Urinary bladder (tissue), 4 donors: ENCODE results near the gene MPPED2. TPM values are rescaled to one million over a fixed set of nuclear protein-coding genes. Genes with fewer than 3 reads are reported as not detected.
"Not testable (repeated sequence)": the region's sequence is repeated elsewhere in the genome, so short reads cannot be mapped to it uniquely, and the experiment has no call there.

Source experiments
- DNase-seq: peaks from one replicate; pipeline ENCODE4 v3.0.0-alpha.2; 2015; ENCODE audit errors: extremely low spot score
- H3K27ac ChIP-seq: one replicate; pipeline ENCODE4 v1.5.1; 2013; ENCODE audit warnings: low read depth, mild to moderate bottlenecking, moderate library complexity
- H3K36me3 ChIP-seq: one replicate; pipeline ENCODE4 v1.6.1; 2013; ENCODE audit warnings: mild to moderate bottlenecking, moderate library complexity; ENCODE audit not compliant: insufficient read depth
- H3K4me1 ChIP-seq: one replicate; pipeline ENCODE4 v1.6.1; 2013; ENCODE audit warnings: mild to moderate bottlenecking, moderate library complexity; ENCODE audit not compliant: insufficient read depth
- H3K4me3 ChIP-seq: one replicate; pipeline ENCODE4 v1.5.1; 2013; ENCODE audit warnings: low read depth, low read length
- WGBS: extraction: QIAGEN DNeasy Blood & Tissue Kit; methylation state at CpG from one replicate; pipeline ENCODE4 v1.1.7; 2013; 5-methylcytosine and 5-hydroxymethylcytosine counted together
- polyA plus RNA-seq: library from polyadenylated mRNA; stranded (reverse); fragments of 200-250 nt; gene quantifications from one replicate; pipeline ENCODE4 v1.2.3, GENCODE V29; 2013
- total RNA-seq: library from RNA; depleted of rRNA; stranded (reverse); fragments of >200 nt; gene quantifications from one replicate; pipeline ENCODE4 v1.2.3, GENCODE V29; 2014
- donor health status: healthy with polysubstance abuse.
- donor health status: healthy.

The MPPED2 gene
- total and polyA plus RNA-seq, 2 donors: 3.0 to 25.7 TPM

DNA sequence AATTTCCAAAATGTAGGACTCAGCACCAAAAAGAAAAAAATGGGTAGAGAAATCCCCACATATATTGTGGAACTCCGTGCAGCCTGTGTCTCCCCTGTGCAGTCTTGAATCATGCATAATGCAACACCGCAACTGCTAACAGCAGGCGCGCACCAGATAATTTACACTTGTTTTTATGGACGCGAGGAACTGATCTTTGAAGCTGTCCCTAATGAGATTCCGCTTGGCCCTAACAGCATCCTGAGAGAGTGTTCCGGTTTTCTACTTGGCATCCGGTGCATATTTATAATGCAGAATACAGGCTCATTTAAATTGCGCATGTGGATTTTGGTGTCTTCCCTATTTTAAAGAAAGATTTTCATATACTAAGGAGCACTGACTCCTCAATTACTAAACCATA, 21.1 kb downstream of the MPPED2 start:
- Histone ChIP-seq H3K27ac (no peak overlapping the region), H3K36me3 (no peaks in the 10 kb centered on the region), H3K4me1 (no peaks in the 10 kb centered on the region), H3K4me3 (no peak overlapping the region)
- WGBS: 65% methylated on average over 10 of the region's 10 CpGs
- no peak for DNase-seq

DNA sequence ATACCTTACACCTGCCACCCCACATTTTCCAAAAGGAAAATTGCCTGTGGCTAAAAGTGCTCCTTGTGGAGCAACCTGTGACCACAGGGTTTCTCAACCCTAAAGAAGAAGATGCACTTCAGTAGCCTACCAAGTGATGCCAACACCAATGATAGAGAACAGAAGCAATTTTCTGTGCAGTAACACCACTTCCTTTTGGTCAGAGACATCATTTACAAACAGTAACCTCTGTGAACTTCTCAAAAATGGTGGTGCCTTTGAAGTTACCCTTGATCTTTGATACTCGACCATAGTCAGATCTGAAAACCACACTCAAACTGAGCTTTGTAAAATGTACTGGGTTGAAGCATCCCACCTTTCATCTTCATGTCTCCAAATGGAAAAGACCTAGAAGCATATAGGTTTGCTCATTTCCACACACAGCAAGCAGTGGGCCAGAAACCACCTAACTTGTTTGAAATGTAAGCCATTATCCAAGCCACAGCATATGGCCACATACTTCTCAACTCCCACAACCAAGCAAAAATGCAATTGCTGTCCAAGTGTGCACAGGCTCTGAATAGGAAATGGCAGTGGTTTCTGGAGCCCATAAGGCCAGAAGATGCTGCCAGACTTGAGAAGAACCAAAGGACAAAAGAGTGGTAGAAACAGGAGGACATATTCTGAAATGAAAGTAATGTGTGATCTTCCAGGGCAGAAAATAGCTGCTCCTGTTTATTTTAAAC, 24.3 kb downstream of the MPPED2 start:
- H3K27ac ChIP-seq: no peak overlapping the region
- H3K36me3 ChIP-seq: no peaks in the 10 kb centered on the region
- DNase-seq: no peak
- no peak overlapping the region for H3K4me3 ChIP-seq
- H3K4me1 ChIP-seq: no peaks in the 10 kb centered on the region
- 77% methylated on average over 1 of the region's 1 CpG for WGBS

DNA sequence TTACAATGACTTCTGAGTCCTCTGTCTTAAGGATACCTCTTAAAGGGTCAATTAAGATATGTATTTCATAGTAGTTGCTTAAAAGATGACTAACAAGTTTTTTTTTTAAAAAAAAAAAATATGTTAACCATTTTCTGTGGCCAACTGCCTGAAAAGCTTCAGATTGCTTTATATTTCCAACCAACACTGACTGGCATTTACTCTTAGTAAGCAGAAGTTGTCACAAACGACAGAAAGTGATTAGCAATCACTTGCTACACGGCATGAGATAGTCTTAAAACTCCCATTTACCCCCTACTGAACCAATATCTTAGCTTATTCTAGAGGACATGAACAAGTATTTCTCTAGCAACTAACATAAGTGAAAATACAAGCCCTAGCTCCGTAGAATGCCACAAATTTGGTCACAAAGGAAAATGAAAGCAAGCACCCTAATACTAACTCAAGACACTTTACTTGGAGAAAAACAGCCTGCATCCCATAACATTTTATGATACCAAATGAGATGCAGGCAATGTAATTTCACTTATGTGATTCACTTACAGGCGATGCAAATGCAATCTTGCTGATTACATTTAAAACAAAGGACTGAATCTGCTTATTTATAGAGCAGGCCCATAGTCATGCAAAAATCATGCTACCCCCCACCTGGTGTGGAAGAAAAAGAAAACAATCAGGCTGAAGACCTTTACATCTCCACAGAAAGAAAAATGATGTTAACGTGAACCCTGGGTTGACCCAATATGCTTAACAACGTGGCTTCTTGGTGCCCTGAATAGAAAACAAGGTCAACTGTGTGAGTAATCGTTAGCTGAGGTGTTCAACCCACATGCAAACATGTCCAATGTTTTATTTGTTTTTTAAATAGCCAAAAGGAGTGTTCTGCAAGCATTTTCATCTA, 25.7 kb downstream of the MPPED2 start:
- H3K4me1 ChIP-seq: no peaks in the 10 kb centered on the region
- H3K36me3 ChIP-seq: no peaks in the 10 kb centered on the region
- WGBS: 58% methylated on average over 7 of the region's 7 CpGs
- no peak overlapping the region for H3K27ac ChIP-seq
- no peak overlapping the region for H3K4me3 ChIP-seq
- DNase-seq: no peak

DNA sequence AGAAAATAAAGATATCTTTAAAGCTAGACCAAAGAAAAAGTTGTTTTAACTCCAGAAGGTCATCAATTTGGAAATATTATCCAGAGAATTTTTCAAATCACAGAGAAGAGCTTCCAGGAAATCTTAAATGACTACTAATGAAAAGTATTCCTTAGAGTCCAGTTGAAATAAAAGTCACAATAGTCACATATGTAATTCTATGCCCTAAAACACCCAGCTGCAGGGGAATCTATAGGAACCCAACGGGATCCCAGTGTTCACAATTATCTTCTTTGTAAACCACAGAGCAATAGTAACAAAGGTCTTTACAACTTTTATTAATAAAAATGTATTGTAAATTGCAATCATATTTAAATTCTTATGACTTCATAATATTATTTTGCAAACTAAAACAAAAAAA, 27.1 kb downstream of the MPPED2 start:
- 92% methylated on average over 1 of the region's 1 CpG for WGBS
- no peaks in the 10 kb centered on the region for H3K36me3 ChIP-seq
- H3K4me1 ChIP-seq: no peaks in the 10 kb centered on the region
- H3K27ac ChIP-seq: no peak overlapping the region
- H3K4me3 ChIP-seq: no peak overlapping the region
- no peak for DNase-seq

DNA sequence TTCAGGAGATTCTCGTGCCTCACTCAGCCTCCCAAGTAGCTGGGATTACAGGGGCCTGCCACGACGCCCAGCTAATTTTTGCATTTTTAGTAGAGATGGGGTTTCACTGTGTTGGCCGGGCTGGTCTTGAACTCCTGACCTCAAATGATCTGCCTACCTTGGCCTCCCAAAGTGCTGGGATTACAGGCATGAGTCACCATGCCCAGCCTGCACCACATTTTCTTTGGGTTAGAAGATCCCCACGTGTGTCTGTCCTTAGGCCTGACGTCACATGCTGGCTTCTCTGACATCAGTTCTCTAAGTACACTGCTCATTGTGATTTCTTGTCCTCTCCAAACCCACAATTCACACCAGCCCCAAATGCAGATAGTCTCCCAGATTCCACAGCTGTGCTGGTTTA, 31.6 kb downstream of the MPPED2 start:
- not testable (repeated sequence) for H3K27ac ChIP-seq, H3K4me1 ChIP-seq, DNase-seq, H3K4me3 ChIP-seq, H3K36me3 ChIP-seq
- WGBS: 84% methylated on average over 6 of the region's 6 CpGs

DNA sequence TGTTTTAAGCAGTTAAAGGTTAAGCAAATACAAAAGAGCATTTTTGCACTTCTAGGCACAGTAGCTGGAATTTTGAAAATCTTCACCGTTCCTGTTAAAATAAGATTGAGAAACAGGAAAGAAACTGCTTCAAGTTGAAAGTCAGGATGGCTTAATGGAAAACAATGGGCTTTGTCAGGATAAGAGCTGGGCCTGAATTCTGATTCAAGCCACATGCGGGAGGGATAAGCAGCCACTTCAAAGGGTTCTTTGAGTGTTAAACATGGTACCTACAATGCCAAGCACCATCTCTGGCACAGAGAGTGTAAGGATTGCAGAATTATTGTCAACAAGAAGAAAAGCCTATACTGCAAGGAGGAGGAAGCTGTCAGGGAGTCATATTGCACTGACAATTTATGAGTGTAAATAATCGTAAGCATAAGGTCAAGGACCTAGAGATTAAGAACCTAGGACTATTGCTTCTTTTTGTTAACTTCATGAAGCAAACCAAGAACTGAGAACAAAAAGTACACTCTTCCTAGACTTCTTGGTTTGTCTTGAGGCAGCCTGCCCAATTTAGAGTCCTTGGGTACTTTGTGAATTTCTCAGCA, 32.5 kb downstream of the MPPED2 start:
- no peak overlapping the region for H3K4me3 ChIP-seq
- H3K36me3 ChIP-seq: no peaks in the 10 kb centered on the region
- no peaks in the 10 kb centered on the region for H3K4me1 ChIP-seq
- 50% methylated on average over 3 of the region's 3 CpGs for WGBS
- DNase-seq: no peak
- H3K27ac ChIP-seq: no peak overlapping the region

DNA sequence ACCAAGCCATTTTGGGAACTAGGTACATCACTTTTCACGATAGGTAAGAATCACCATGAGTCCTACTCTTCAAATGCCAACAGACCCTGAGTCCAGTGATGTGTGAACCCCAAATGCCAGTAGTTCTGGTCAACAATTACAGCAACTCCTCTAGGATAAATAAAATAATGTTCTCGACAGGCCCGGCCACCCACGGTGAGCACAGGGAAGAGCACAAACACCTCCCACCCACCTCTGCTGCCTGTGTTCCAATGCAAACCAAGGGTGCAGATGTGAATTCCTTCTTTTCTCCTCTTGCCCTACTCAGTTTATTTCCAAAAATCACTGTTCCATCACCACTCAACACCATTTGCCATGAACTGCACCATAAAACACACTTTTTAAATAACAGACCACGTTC, 33.3 kb downstream of the MPPED2 start:
- Histone ChIP-seq H3K4me3 (no peak overlapping the region), H3K27ac (no peak overlapping the region), H3K4me1 (no peaks in the 10 kb centered on the region), H3K36me3 (no peaks in the 10 kb centered on the region)
- DNase-seq: no peak
- WGBS: 83% methylated on average over 5 of the region's 5 CpGs

DNA sequence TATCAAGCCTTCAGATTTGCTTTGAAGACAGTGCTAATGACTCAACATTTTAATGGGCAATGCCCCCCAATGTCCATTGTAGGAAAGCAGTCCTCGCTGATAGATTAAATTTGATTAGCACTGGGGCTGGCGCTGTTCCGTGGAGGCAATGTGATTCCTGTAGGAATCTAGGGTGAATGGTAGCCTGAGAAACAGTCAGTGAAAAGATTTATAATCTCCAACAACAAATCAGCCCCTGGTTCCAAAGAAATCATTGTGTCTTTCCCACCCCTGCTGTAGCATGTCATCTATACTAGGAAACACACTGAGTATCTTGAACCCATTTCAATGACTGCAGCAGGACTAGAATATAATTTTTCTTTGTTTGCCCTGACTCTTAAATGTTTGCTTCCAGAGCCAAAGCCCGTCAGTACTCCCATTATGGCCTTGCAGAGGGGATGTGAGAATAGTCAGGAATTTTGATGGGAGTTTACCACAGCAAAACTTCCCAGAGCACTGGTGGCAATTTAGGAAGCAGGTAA, 36.1 kb downstream of the MPPED2 start:
- H3K4me3 ChIP-seq: no peak overlapping the region
- no peak for DNase-seq
- no peaks in the 10 kb centered on the region for H3K4me1 ChIP-seq
- 80% methylated on average over 4 of the region's 4 CpGs for WGBS
- no peaks in the 10 kb centered on the region for H3K36me3 ChIP-seq
- no peak overlapping the region for H3K27ac ChIP-seq

DNA sequence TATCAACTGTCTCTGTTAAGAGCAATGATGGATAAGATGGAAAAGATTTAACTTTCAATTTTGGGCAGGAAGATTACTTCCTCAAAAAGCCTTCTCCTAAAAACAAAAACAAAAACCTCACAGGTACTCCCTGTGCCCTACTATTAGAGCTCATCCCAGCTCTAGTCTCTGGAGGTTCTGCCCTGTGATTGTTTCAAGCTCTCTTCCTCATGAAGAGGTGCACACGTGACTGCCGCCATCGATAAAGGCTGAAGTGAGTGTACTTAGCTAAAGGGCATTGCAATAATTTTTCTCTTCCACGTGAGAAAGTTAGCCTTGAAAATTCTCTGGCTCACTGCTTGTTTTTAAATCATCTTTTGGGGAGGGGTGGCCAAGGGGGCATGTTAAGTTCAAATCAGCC, 36.6 kb downstream of the MPPED2 start:
- Histone ChIP-seq H3K4me1 (no peaks in the 10 kb centered on the region), H3K36me3 (no peaks in the 10 kb centered on the region), H3K27ac (no peak overlapping the region), H3K4me3 (no peak overlapping the region)
- DNase-seq: no peak
- WGBS: 67% methylated on average over 4 of the region's 4 CpGs

DNA sequence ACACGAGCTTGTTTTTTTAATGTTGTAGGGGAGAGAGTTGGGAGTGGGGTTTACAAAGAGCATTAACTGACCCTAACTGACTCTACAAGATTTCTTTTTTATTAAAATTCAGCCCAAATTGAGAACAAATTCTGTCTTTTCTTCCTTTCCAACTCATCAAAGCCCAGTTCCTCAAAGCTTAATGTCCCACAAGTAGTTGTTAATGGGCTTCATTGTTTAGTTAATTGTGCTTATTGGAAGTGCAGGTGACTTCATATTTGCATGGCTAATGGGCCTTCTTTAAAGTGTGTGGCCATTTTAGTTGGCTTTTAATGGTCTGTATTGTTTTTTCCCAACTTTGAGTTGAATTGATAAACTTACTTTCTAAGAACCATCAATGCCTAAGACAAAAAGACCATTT, 39.8 kb downstream of the MPPED2 start:
- WGBS: 61% methylated on average over 1 of the region's 1 CpG
- no peak for DNase-seq
- H3K4me3 ChIP-seq: no peak overlapping the region

DNA sequence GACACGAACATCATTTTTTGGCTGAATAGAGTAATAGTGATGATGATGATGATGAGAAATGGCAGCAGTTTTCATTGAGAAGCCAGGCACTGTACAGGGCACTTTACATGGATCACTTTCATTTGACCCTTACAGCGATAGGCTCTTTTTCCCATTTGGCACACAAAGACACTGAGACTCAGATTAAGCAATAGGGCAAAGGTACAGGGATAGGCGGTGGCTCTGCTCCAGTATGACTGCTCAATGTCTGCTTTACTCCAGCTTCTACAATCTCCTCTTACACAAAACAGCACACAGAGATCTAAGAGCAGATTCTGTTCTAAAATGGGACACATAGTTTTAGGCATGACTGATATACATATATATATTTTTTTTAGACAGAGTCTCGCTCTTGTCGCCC, 40.6 kb downstream of the MPPED2 start:
- H3K27ac ChIP-seq: no peak overlapping the region
- WGBS: 95% methylated on average over 5 of the region's 5 CpGs
- H3K36me3 ChIP-seq: no peaks in the 10 kb centered on the region
- DNase-seq: no peak
- H3K4me3 ChIP-seq: no peak overlapping the region
- H3K4me1 ChIP-seq: no peaks in the 10 kb centered on the region

More for the DNA sequence above, 39.8 kb downstream of the MPPED2 start:
- Histone ChIP-seq H3K36me3 (no peaks in the 10 kb centered on the region), H3K4me1 (no peaks in the 10 kb centered on the region), H3K27ac (no peak overlapping the region)

DNA sequence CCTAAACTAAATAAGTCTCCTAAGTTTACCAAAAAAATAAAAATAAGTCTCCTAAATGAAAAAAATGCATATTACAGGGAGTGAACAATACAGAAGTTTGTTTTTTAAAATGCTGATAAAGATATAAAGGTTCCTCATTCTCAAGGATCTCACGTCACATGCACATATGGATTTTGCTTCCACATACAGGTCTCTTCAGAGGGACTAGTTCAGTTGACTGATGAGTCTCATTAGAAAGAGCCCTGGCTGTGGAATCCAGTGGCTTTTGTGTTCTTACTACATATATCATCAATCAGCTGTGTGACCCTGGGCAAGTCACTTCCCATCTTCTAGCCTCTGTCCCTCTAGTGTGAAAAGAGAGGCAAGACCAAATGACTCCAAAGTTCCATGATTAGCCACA, 43.1 kb downstream of the MPPED2 start:
- WGBS: 89% methylated on average over 1 of the region's 1 CpG
- no peak for DNase-seq

DNA sequence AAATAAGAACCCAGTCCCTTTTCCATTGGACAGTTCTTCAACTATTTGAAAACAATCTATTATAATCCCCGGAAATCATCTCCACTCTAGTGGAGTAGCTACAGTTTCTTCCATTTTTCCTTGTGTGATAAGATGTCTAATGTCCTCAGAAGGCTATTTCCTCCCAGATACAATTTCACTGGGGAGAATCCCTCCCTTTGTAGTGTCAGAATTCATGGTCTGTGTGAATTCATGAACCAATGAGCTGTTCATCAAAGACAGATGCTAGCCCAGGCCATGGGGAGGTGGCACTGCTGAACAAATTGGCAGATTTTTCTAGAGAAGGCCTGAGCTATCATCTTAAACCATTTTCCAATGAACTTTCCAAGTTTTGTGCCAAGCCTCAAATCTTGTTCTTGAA, 45.4 kb downstream of the MPPED2 start:
- WGBS: 89% methylated on average over 1 of the region's 1 CpG
- DNase-seq: no peak
- Histone ChIP-seq H3K4me3 (no peak overlapping the region), H3K4me1 (no peaks in the 10 kb centered on the region), H3K36me3 (no peaks in the 10 kb centered on the region), H3K27ac (no peak overlapping the region)

More for the DNA sequence above, 43.1 kb downstream of the MPPED2 start:
- Histone ChIP-seq H3K36me3 (no peaks in the 10 kb centered on the region), H3K4me1 (no peaks in the 10 kb centered on the region), H3K27ac (no peak overlapping the region), H3K4me3 (no peak overlapping the region)

DNA sequence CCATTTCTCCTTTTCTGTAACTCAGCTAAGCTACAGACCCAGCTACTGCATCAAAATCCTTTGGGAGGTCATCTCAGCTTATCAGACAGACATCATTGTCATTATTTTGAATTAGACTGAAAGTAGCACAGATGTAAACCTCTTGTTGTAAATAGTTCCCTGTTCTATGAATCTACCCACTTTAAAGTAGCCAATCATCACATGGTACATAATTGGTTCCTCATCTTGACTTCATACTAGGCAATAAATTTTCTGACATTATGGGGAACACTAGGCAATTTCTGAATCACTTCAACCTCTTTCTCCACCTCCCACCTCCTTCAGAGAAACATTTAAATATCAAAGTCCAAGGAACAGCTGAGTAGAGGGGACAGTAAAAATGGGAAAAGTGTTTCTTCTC, 47.9 kb downstream of the MPPED2 start:
- DNase-seq: no peak
- Histone ChIP-seq H3K4me3 (no peak overlapping the region), H3K36me3 (no peaks in the 10 kb centered on the region), H3K4me1 (no peaks in the 10 kb centered on the region), H3K27ac (no peak overlapping the region)
